ENCODE results near the gene PKM. TPM values are rescaled to one million over a fixed set of nuclear protein-coding genes. Genes with fewer than 3 reads are reported as not detected.

The PKM gene
- total and polyA plus RNA-seq, 12 donors, result 396 to 1,308 (median 1,056) TPM

GRCh38 chr15:72169921-72170611, 60.9 kb downstream of the PKM start:
- no peaks in the 10 kb centered on the region for H3K27me3 ChIP-seq
- no peaks in the 10 kb centered on the region for H3K36me3 ChIP-seq (replicated peaks in 1 of 2)
- no peak for TF ChIP-seq CTCF (IDR thresholded peaks at IDR 0.05)
- no peak for TF ChIP-seq POLR2A (IDR thresholded peaks at IDR 0.05)
- no peaks in the 10 kb centered on the region for H3K4me1 ChIP-seq (replicated peaks in 1 of 2)
- intact Hi-C loops (cut with DNase I), result no loop called here
- no peak for DNase-seq
- H3K4me3 ChIP-seq, result no peak overlapping the region
- H3K9me3 ChIP-seq (replicated peaks in 1 of 3), result no peaks in the 10 kb centered on the region
- no peak overlapping the region for H3K27ac ChIP-seq
- WGBS, 4 donors, result 89 to 96% (median 92%) methylated on average over 15 to 16 of the region's 16 CpGs

- H3K9me3 ChIP-seq (replicated peaks in 1 of 3), result no peaks in the 10 kb centered on the region
- H3K27ac ChIP-seq, result no peak overlapping the region
- TF ChIP-seq POLR2A (IDR thresholded peaks at IDR 0.05), result no peak
- no peak for TF ChIP-seq CTCF (IDR thresholded peaks at IDR 0.05)
- H3K27me3 ChIP-seq, result no peaks in the 10 kb centered on the region
- WGBS, 4 donors, result 80 to 88% (median 85%) methylated on average over 5 to 10 of the region's 10 CpGs
- intact Hi-C loops (cut with DNase I), result no loop called here
- no peak for DNase-seq
- H3K36me3 ChIP-seq (replicated peaks in 1 of 2), result no peaks in the 10 kb centered on the region
- no peak overlapping the region for H3K4me3 ChIP-seq
- H3K4me1 ChIP-seq (replicated peaks in 1 of 2), result no peaks in the 10 kb centered on the region
Measured at GRCh38 chr15:72169236-72169920, 61.6 kb downstream of the PKM start.

- Histone ChIP-seq H3K4me1 (replicated peaks in 1 of 2) (no peaks in the 10 kb centered on the region), H3K4me3 (no peak overlapping the region), H3K9me3 (replicated peaks in 1 of 3) (no peaks in the 10 kb centered on the region), H3K27ac (no peak overlapping the region), H3K36me3 (replicated peaks in 1 of 2) (no peaks in the 10 kb centered on the region), H3K27me3 (no peaks in the 10 kb centered on the region)
- no peak for TF ChIP-seq POLR2A (IDR thresholded peaks at IDR 0.05)
- TF ChIP-seq CTCF (IDR thresholded peaks at IDR 0.05), result no peak
- no peak for DNase-seq
- intact Hi-C loops (cut with DNase I), result no loop called here
- 61 to 85% (median 65%) methylated on average over 2 to 4 of the region's 4 CpGs for WGBS, 4 donors
Measured at GRCh38 chr15:72168808-72169190, 62.2 kb downstream of the PKM start.

GRCh38 chr15:72168131-72168807, 62.7 kb downstream of the PKM start:
- TF ChIP-seq CTCF (IDR thresholded peaks at IDR 0.05), result no peak
- no peak for TF ChIP-seq POLR2A (IDR thresholded peaks at IDR 0.05)
- Histone ChIP-seq H3K36me3 (replicated peaks in 1 of 2) (no peaks in the 10 kb centered on the region), H3K4me1 (replicated peaks in 1 of 2) (no peaks in the 10 kb centered on the region), H3K27ac (no peak overlapping the region), H3K4me3 (no peak overlapping the region), H3K27me3 (no peaks in the 10 kb centered on the region), H3K9me3 (replicated peaks in 1 of 3) (no peaks in the 10 kb centered on the region)
- 33 to 52% (median 39%) methylated on average over 2 to 7 of the region's 7 CpGs for WGBS, 4 donors
- intact Hi-C loops (cut with DNase I), result no loop called here
- no peak for DNase-seq

Data from adrenal gland (tissue), 12 donors.